Measurements from ENCODE around the gene PAQR6.

PAQR6 gene
- long read RNA-seq, partial matches to known transcripts: 0 of 2 reads
- long read RNA-seq, other reads (novel, unspliced or antisense): 2 of 2 reads

GRCh38 chr1:156247460-156248322 is at the start of gene PAQR6:
Gene PAQR6 (minus strand): TSS chr1:156248056. CDS start chr1:156246731, 1,325 bp downstream.
- DNase-seq (ENCODE audit: low read depth in 1 of 2, low spot score in 1 of 2): no peak
- Histone ChIP-seq H3K27me3 (ENCODE audit: insufficient read depth, poor library complexity, severe bottlenecking) (no peaks in the 10 kb centered on the region), H3K4me3 (replicated peaks; ENCODE audit: insufficient read depth, low read length) (no peak within 1 kb of the TSS), H3K27ac (replicated peaks) (no peak within 1 kb of the TSS)
- TF ChIP-seq POLR2AphosphoS5 (IDR thresholded peaks at IDR 0.05; ENCODE audit: low read depth): 0 out of 2 replicates have a peak, but pooled peaks have one; percentile 19
- TF ChIP-seq SPI1 (IDR thresholded peaks at IDR 0.05; ENCODE audit: borderline replicate concordance, low read depth): no peak
- no peak for TF ChIP-seq GABPA (IDR thresholded peaks at IDR 0.05; ENCODE audit: low read depth)
- no peak for TF ChIP-seq REST (IDR thresholded peaks at IDR 0.05; ENCODE audit: insufficient replicate concordance, low read depth)
- no peak for TF ChIP-seq CTCF (IDR thresholded peaks at IDR 0.05; ENCODE audit: insufficient read depth, low read length)

- TF ChIP-seq SPI1 (IDR thresholded peaks at IDR 0.05; ENCODE audit: borderline replicate concordance, low read depth) (no peak), REST (IDR thresholded peaks at IDR 0.05; ENCODE audit: insufficient replicate concordance, low read depth) (no peak), CTCF (IDR thresholded peaks at IDR 0.05; ENCODE audit: insufficient read depth, low read length) (no peak), POLR2AphosphoS5 (IDR thresholded peaks at IDR 0.05; ENCODE audit: low read depth) (peak; percentile 31; the same call in 1 of the 2 replicates)
- Histone ChIP-seq H3K27ac (replicated peaks) (peak within 1 kb of the TSS; percentile 52; the same call in 1 of the 2 replicates), H3K4me3 (replicated peaks; ENCODE audit: insufficient read depth, low read length) (peak within 1 kb of the TSS; percentile 54), H3K27me3 (ENCODE audit: insufficient read depth, poor library complexity, severe bottlenecking) (no peaks in the 10 kb centered on the region)
- DNase-seq (ENCODE audit: low read depth in 1 of 2, low spot score in 1 of 2): peak in 1 of 2 experiments; percentile 50
These were observed 47.6 kb upstream of the PAQR6 start, which contains the start of gene GLMP for GRCh38 chr1:156295391-156295947. Gene GLMP (minus strand): TSS chr1:156295679. CDS start chr1:156295645, 34 bp downstream.

GRCh38 chr1:156293895-156294294 is 46.0 kb upstream of the PAQR6 start:
- H3K27me3 ChIP-seq (ENCODE audit: insufficient read depth, poor library complexity, severe bottlenecking): no peaks in the 10 kb centered on the region
- TF ChIP-seq SPI1 (IDR thresholded peaks at IDR 0.05; ENCODE audit: borderline replicate concordance, low read depth) (no peak), GABPA (IDR thresholded peaks at IDR 0.05; ENCODE audit: low read depth) (no peak), REST (IDR thresholded peaks at IDR 0.05; ENCODE audit: insufficient replicate concordance, low read depth) (no peak), CTCF (IDR thresholded peaks at IDR 0.05; ENCODE audit: insufficient read depth, low read length) (no peak), POLR2AphosphoS5 (IDR thresholded peaks at IDR 0.05; ENCODE audit: low read depth) (no peak)
- no peak overlapping the region for H3K27ac ChIP-seq (replicated peaks)
- H3K4me3 ChIP-seq (replicated peaks; ENCODE audit: insufficient read depth, low read length): no peak overlapping the region
- no peak for DNase-seq (ENCODE audit: low read depth in 1 of 2, low spot score in 1 of 2)
